GM18909 (cell line): ENCODE results near the gene XAGE3.
"Not testable (repeated sequence)": the region's sequence is repeated elsewhere in the genome, so short reads cannot be mapped to it uniquely, and the experiment has no call there.

ENCODE experiments used
- ATAC-seq: cut with Tn5 transposase; IDR thresholded peaks from one replicate; pipeline ENCODE4 v1.9.1; 2021; ENCODE audit warnings: mild to moderate bottlenecking; ENCODE audit not compliant: unreplicated experiment, poor library complexity

The XAGE3 gene

DNA sequence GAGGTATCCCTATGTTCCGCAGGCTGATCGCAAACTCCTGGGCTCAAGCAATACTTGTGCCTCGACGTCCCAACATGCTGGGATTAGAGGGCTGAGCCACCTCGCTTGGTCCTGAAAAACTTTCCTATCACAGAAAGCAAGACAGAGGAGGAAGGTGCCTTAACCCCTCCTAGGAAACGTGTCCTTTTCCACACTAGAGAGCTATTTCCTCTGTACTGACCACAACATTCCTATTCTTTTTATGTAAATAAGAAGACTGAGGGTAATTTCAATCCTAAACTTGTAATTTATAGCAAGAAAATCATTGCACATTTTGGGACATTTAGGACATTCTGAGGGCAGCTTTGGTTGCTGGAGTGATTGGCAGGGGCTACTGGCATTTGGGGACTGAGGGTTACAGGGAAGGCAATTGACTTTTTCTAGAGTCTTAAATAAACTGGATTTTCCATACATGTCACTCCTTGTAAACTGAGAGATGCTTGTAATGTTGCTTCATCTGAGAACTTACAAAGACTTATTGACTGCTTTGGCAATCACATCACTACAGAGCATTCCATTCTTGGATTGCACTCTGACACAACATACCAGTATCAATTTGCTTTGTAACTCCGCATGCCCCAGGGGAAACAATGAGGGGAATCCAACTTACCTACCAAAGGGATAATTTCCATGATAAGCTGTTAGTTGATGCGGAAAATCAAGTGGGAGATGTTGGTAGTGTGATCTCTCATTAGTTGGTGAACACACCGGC is 15.6 kb downstream of the XAGE3 start:
- ATAC-seq: no peak

DNA sequence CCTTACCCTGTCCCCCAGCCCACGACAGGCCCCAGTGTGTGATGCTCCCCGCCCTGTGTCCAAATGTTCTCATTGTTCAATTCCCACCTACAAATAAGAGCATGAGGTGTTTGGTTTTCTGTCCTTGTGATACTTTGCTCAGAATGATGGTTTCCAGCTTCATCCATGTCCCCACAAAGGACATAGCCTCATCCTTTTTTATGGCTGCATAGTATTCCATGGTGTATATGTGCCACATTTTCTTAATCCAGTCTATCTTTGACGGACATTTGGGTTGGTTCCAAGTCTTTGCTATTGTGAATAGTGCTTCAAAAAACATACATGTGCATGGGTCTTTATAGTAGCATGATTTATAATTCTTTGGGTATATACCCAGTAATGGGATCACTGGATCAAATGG is 24.3 kb downstream of the XAGE3 start:
- not testable (repeated sequence) for ATAC-seq

- no peak for ATAC-seq
Observed at GRCh38 chrX:52839137-52839536, 28.7 kb downstream of the XAGE3 start.

DNA sequence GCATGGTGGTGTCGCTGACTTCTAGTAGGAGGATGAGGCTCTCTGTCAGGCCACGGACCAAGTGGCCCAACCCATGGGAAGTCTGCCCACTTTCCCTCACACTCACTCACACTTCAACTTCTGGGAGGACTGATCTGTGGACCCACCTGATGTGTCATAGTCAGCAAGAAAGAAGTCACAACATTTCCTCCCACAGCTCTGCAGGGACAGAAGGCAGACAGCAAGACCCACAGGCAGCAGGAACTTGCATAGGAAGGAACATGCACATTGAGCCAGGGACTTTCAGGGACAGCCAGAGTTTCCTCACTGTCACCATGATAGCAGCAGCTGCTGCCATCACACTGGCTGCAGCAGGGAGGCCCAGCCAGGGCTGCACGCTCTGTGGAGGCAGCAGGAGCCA is 37.3 kb downstream of the XAGE3 start:
- no peak for ATAC-seq

- ATAC-seq: no peak
Observed at GRCh38 chrX:52824608-52825007, 43.3 kb downstream of the XAGE3 start.

- no peak for ATAC-seq
Observed at GRCh38 chrX:52821079-52821760, 46.7 kb downstream of the XAGE3 start.

DNA sequence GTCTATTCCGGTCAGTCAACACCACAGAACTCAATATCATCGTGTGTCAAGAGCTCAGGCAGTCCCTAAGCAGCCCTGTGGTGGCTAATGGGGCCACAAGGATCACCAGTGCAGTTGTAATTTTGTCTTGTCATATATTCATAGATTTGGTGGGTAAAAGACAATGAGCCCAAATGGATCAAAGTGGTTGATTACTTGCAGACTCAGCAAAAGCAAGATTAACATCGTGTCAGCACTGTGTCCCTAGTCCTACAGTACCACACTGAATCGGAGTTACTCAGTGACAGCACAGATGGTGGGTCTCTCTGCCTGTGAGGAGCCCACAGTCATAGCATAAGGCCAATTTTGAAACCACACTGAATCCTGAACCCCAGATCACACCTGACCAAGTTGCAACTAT is 48.1 kb downstream of the XAGE3 start:
- ATAC-seq: no peak
